ENCODE data around the gene GRP. TPM values are rescaled to one million over a fixed set of nuclear protein-coding genes. Genes with fewer than 3 reads are reported as not detected.

GRP gene
- total RNA-seq, 1 donor from 2014 or later: not detected

GRCh38 chr18:59264651-59265245 is 44.8 kb downstream of the GRP start:
- H3K36me3 Mint-ChIP-seq (ENCODE audit: low read depth): peaks cover 1% of the 10 kb centered on the region
- H3K9me3 Mint-ChIP-seq (ENCODE audit: low read depth): peaks cover 1% of the 10 kb centered on the region
- peaks cover 22% of the 10 kb centered on the region for H3K4me1 Mint-ChIP-seq (ENCODE audit: low read depth)
- DNase-seq (ENCODE audit: low spot score): no peak
- H3K27me3 Mint-ChIP-seq (ENCODE audit: low read depth): peaks cover 89% of the 10 kb centered on the region
- no peak overlapping the region for H3K27ac Mint-ChIP-seq (ENCODE audit: unreplicated experiment)
- H3K4me3 Mint-ChIP-seq (ENCODE audit: unreplicated experiment): no peak overlapping the region
- TF ChIP-seq CTCF (IDR thresholded peaks at IDR 0.05): no peak

- no peak for DNase-seq (ENCODE audit: low spot score)
- Mint-ChIP-seq H3K9me3 (ENCODE audit: low read depth) (no peaks in the 10 kb centered on the region), H3K36me3 (ENCODE audit: low read depth) (peaks cover 1% of the 10 kb centered on the region), H3K27ac (ENCODE audit: unreplicated experiment) (no peak overlapping the region), H3K27me3 (ENCODE audit: low read depth) (peaks cover 89% of the 10 kb centered on the region), H3K4me1 (ENCODE audit: low read depth) (peaks cover 23% of the 10 kb centered on the region), H3K4me3 (ENCODE audit: unreplicated experiment) (no peak overlapping the region)
- no peak for TF ChIP-seq CTCF (IDR thresholded peaks at IDR 0.05)
These were observed 45.5 kb downstream of the GRP start for GRCh38 chr18:59265246-59265973.

DNA sequence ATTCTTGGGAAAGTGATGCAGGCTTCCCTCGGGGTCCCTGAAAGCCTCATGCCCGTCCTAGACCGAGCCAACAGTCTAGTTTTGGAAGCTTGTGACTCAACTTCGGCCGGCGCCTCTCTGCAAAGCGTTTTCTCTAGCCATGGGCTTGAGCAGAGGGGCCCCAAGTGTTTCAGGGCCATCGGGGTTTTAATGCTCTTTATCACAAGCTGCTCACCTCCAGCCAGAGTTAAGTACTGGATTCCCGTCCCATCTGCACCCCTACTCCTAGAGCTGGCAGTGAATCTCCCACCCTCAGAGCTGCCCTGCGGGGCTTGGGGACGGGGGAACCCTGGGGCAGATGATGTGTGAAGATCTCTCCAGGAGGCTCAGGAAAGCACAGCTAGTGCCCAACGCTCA is 46.0 kb downstream of the GRP start:
- peaks cover 90% of the 10 kb centered on the region for H3K27me3 Mint-ChIP-seq (ENCODE audit: low read depth)
- H3K9me3 Mint-ChIP-seq (ENCODE audit: low read depth): no peaks in the 10 kb centered on the region
- TF ChIP-seq CTCF (IDR thresholded peaks at IDR 0.05): no peak
- H3K36me3 Mint-ChIP-seq (ENCODE audit: low read depth): peaks cover 1% of the 10 kb centered on the region
- no peak overlapping the region for H3K27ac Mint-ChIP-seq (ENCODE audit: unreplicated experiment)
- no peak overlapping the region for H3K4me3 Mint-ChIP-seq (ENCODE audit: unreplicated experiment)
- peaks cover 23% of the 10 kb centered on the region for H3K4me1 Mint-ChIP-seq (ENCODE audit: low read depth)
- DNase-seq (ENCODE audit: low spot score): no peak

DNA sequence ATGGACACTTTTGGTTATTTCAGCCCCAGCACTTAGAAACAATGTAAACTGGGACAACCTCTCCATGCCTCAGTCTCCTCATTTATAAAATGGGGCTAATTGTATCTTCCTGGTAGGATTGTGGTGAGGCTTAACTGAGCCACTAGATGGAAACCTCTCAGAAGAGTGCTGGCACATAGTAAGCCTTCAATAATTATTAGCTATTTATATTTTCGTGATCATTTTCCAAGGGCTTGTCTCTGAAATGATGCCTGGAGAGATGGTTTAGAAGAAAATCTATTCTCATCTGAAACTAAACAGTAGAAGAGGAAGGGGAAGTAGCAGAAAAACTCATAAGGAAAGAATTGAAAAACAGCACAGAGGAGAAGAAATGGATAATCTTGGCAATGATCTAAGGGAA is 46.5 kb downstream of the GRP start:
- TF ChIP-seq CTCF (IDR thresholded peaks at IDR 0.05): no peak
- peaks cover 1% of the 10 kb centered on the region for H3K36me3 Mint-ChIP-seq (ENCODE audit: low read depth)
- no peak for DNase-seq (ENCODE audit: low spot score)
- no peak overlapping the region for H3K4me3 Mint-ChIP-seq (ENCODE audit: unreplicated experiment)
- H3K9me3 Mint-ChIP-seq (ENCODE audit: low read depth): no peaks in the 10 kb centered on the region
- peaks cover 91% of the 10 kb centered on the region for H3K27me3 Mint-ChIP-seq (ENCODE audit: low read depth)
- H3K27ac Mint-ChIP-seq (ENCODE audit: unreplicated experiment): no peak overlapping the region
- peaks cover 23% of the 10 kb centered on the region for H3K4me1 Mint-ChIP-seq (ENCODE audit: low read depth)

- Mint-ChIP-seq H3K4me1 (ENCODE audit: low read depth) (peaks cover 23% of the 10 kb centered on the region), H3K27ac (ENCODE audit: unreplicated experiment) (no peak overlapping the region), H3K4me3 (ENCODE audit: unreplicated experiment) (no peak overlapping the region)
These were observed 47.0 kb downstream of the GRP start for GRCh38 chr18:59266886-59267502.

More at GRCh38 chr18:59266886-59267502, 47.0 kb downstream of the GRP start:
- no peak for DNase-seq (ENCODE audit: low spot score)
- no peak for TF ChIP-seq CTCF (IDR thresholded peaks at IDR 0.05)
- Mint-ChIP-seq H3K9me3 (ENCODE audit: low read depth) (no peaks in the 10 kb centered on the region), H3K27me3 (ENCODE audit: low read depth) (peaks cover 92% of the 10 kb centered on the region), H3K36me3 (ENCODE audit: low read depth) (peaks cover 1% of the 10 kb centered on the region)

Data from chondrocyte (in vitro differentiated cells).